GM18873 (cell line): Measurements from ENCODE around the gene PGAP6.
"Not testable (repeated sequence)": the region's sequence is repeated elsewhere in the genome, so short reads cannot be mapped to it uniquely, and the experiment has no call there.

Source experiments
- ATAC-seq: cut with Tn5 transposase; IDR thresholded peaks from one replicate; pipeline ENCODE4 v1.9.1; 2021; ENCODE audit warnings: mild to moderate bottlenecking, moderate library complexity, moderate number of reproducible peaks; ENCODE audit not compliant: unreplicated experiment, low FRiP score

Gene PGAP6

GRCh38 chr16:369275-369865 lies 12.4 kb downstream of the PGAP6 start:
- no peak for ATAC-seq

GRCh38 chr16:368388-369158 lies 13.2 kb downstream of the PGAP6 start:
- no peak for ATAC-seq

GRCh38 chr16:367333-367903 lies 14.4 kb downstream of the PGAP6 start:
- no peak for ATAC-seq

DNA sequence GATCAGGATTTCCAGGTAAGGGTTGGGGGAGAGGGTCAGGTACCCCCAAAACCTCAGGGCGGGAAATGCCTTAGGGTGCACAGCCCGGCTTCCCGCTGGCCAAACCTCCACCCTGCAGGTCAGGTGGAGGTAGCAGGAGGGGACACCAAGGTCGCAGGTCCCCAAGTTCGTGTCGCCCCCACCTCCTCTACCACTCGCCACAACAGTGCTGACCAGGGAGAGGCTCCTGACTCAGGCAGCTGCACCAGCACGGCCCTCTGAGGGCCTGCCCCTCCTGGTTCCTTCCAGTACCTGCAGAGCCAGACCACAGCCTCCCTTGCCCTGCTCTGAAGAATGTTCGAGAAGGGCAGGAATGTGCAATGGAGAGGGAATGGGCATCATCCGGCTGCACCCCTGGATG lies 15.3 kb downstream of the PGAP6 start:
- ATAC-seq, result no peak

DNA sequence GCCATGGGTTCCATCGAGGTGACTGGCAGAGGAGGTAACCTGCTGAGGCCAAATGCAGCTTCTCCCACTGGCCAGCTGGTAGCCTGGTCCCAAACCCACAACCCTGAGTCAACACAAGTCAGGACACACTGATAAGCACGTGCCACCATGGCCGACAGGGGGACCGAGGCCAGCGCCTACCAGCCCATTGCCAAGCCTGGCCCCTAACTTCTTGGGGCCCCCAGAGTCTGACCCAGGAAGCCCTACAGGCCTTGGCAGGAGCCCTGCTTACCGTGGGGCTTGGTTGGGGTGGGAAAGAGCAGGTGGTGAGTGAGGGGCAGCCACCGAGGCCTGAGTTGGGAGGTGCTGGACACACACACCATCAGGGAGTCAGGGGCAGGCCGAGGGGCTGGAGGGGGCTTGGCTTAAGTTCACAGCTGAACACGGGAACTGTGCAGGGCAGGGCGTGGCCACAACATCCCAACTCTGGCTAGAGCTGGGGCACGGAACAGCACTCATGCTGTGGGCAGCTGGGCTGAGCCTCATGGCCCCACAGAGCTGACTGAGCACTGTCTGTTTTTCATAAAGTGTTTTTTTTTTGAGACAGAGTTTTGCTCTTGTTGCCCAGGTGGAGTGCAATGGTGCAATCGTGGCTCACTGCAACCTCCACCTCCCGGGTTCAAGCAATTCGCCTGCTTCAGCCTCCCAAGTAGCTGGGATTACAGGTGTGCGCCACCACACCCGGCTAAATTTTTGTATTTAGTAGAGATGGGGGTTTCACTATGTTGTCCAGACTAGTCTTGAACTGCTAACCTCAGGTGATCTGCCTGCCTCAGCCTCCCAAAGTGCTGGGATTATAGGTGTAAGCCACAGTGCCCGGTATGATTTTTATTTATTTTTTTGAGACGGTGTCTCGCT lies 16.9 kb downstream of the PGAP6 start:
- ATAC-seq, result no peak

DNA sequence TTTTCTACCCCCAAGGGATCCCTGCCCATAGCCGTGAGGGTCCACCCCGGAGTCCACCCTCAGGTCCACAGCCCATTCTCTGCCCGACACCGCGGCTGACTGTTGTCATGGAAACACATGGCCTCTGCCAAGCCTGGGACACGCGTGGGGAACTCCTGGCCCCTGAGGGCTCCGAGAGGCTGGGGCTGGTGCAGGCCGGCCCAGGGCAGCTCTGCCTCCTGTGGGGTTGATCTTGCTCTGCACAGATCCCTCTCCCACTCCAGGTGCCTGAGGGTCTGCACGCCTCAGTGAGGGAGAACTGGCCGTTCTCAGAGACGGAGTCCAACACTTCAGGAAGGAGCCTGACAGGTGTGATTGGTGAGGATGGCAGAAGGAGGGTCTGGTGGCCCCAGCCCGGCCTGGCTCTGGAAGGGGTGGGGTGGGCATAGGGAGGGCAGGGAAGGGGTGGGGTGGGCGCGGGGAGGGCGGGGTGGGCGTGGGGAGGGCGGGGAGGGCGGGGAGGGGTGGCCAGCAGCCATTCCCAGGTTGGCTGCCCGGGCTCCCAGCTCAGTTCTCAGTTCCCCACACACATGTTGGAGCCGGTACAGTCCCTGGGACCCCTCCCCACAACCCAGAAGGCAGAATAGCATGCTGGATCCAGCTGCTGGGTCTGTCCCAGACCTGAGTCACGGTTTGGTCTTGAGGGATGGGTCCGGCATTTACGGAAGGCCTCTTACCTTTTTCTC lies 17.9 kb downstream of the PGAP6 start:
- ATAC-seq, result no peak

DNA sequence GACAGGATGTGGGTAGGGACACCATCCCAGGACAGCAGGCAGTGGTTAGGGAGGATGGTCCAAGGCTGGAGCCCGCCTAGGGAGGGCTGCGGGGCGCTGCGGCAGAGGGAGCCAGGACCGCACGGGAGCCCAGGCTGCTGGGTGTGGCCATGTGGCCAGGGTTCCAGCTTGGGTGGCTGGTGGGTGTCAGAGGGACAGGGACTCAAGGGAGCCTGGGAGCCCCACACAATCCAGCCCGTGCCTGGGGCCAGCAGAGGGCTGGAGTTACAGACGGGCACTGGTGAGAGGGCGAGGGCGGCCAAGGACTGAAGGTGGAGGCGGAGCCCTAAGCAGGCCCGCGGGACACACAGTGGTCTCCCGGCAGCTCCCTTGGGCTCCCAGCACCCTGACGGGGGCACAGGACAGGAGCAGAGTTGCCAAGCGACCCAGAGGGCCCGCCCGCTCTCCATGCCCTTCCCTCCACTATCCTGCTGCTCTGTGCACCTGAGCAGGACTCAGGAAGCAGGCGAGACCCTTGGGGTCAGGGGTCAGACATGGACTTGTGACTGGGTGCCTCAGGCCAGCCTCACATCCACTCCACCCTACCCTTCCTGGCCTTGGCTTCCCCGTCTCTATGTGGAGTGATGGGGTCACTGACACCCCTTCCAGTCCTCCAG lies 18.5 kb downstream of the PGAP6 start:
- no peak for ATAC-seq

- not testable (repeated sequence) for ATAC-seq
These were observed 19.1 kb downstream of the PGAP6 start for GRCh38 chr16:362702-362999.

- no peak for ATAC-seq
These were observed 19.7 kb downstream of the PGAP6 start for GRCh38 chr16:361872-362701.

- no peak for ATAC-seq
These were observed 20.4 kb downstream of the PGAP6 start for GRCh38 chr16:361341-361871.

DNA sequence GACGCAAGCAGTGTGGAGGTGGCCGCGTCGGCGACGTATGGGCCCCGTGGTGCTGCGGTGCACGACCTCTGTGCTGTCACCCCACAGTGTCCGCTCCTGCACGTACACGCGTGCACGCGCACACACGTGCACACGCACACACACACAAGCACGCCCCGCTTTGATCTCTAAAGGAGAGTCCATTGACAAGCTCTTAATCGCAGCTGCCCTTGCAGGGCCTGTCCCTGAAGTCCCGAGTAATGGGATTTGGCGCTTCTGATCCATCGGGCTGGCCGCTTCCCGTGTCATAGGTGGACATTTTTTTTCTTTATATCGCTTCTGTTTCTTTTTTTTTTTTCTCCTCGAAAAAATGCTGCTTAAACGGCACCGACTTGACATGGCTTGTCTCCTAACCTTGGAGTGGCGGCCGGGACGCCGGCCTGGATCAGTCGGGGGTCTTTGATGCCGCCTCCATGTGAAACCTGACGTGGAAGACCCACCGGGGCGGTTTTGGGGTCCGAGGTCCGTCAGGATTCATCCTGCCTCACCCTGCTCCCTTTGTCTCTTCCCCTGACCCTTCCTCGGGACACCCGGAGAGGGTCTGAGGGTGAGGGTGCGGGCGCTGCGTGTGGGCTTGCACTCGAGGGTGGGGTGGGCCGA lies 21.0 kb downstream of the PGAP6 start:
- no peak for ATAC-seq

- ATAC-seq, result no peak
These were observed 21.7 kb downstream of the PGAP6 start for GRCh38 chr16:359871-360697.

DNA sequence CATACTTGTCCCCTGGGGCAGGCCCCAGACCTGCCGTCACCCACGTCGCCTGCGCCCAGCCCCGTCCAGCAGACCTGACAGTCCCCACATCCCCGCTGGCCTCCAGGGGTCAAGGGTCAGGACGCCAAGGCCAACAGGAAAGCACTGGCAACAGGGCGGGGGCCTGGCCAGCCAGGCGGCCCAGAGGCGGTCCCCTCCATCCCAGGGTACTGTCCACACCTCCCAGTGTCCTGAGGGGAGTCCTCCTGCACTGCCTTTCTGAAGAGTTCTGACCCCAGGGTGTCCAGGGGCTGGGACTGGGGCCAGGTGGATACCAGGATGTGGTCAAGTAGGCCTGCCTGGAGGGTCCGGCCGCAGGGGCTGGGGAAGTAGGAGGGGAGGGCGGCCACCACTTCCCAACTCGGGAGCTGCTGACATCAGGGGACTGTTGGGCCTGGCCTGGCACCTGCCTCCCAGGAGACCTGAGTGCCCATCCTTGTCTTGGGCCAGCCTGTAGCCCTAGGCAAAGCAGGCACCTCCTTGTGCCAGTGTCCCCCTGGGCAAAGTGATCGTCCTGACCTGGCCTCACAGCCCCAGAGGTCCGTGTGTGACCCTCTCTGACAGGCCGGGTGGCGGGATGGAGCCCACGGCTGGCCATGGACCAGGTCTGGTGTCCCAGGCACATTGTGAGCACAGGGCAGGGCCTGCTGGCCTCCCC lies 22.6 kb downstream of the PGAP6 start:
- no peak for ATAC-seq

- ATAC-seq, result no peak
These were observed 25.0 kb downstream of the PGAP6 start for GRCh38 chr16:356741-357140.

DNA sequence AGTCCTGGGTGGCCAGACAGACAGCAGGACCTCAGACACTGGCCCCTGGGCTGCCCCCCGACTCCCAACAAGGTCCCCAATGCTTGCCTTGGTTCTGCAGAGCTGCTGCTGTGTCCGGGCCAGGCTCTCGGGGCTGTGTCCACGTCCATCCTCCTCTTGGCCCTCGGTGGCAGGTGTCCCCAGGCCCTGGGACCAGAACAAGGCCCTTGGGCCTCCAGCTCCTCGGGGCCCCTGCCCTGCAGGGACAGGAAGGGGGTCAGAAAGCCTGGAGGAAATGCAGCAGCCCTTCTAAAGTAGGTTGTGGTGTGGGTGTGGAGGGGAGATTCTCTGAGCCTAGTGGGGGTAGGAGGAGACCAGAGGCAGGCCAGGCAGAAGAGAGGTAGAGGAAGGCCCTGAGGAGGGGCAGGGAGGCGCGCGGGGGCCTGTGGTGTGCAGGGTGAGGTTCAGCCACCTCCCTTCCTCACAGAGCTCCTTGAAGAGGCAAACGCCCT lies 26.8 kb downstream of the PGAP6 start:
- no peak for ATAC-seq

DNA sequence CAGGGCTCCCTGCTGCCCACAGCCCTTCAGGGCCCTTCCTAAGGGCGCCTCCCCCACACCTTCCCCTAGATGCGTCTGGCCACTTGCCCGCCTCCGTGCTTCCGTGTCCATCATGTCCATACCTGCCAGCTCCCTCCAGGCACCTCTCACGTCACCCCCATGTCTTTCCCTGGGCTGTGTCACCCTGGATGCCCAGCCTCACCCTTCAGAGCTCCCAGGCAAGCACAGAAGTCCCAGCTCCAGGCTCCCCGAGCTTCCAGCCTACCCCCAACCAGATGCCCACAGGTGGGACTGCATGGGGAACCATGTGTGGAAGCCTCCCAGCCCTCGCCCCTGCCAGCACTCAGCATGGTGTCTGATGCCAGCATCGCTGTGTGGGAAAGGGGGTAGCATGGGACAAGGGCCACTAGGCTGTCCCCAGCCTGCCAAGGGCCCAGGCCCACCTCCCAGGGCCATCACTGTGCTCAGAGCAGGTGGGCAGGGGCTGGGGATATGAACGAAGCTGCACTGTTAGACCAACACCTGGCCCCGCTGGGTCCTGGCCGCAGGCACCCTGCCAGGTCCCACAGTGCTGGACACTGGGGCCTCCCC lies 27.4 kb downstream of the PGAP6 start:
- no peak for ATAC-seq
